Stimulated activated naive B cell treated with anti-CD40 and anti-IgM and Interleukin-4, amounts not matched to agents 10 μg/mL and 1 μg/mL and 100 μg/mL, for 72 hours (primary cell): ENCODE data around the gene CFL1.
"Not testable (repeated sequence)": the region's sequence is repeated elsewhere in the genome, so short reads cannot be mapped to it uniquely, and the experiment has no call there.

Experiments used
- ATAC-seq, 2 donors: fragments of 150-1000 bp; cut with Tn5 transposase; replicated peaks; 2 replicates each; pipeline ENCODE4 v1.10.0; 2021; ENCODE audit warnings: moderate library complexity in 1 of 2
- DNase-seq: peaks from one replicate; pipeline ENCODE4 v3.0.0; 2021
- H3K27ac Mint-ChIP-seq: one replicate; pipeline ENCODE4 v1.8.0; 2022; ENCODE audit warnings: mild to moderate bottlenecking, mixed read lengths
- H3K27me3 Mint-ChIP-seq, 2 donors: one replicate each; pipeline ENCODE4 v1.8.0; 2022; ENCODE audit warnings: mixed read lengths in 2 of 2
- H3K36me3 Mint-ChIP-seq, 2 donors: one replicate each; pipeline ENCODE4 v1.8.0; 2022; ENCODE audit warnings: mixed read lengths in 2 of 2, mild to moderate bottlenecking in 1 of 2
- H3K4me1 Mint-ChIP-seq, 2 donors: one replicate each; pipeline ENCODE4 v1.8.0; 2022; ENCODE audit warnings: mixed read lengths in 2 of 2, mild to moderate bottlenecking in 1 of 2
- H3K4me3 Mint-ChIP-seq, 2 donors: one replicate each; pipeline ENCODE4 v1.8.0; 2022; ENCODE audit warnings: mild to moderate bottlenecking in 2 of 2, mixed read lengths in 2 of 2, moderate library complexity in 1 of 2
- H3K9me3 Mint-ChIP-seq, 2 donors: one replicate each; pipeline ENCODE4 v1.8.0; 2022; ENCODE audit warnings: mixed read lengths in 2 of 2, mild to moderate bottlenecking in 1 of 2

The CFL1 gene

DNA sequence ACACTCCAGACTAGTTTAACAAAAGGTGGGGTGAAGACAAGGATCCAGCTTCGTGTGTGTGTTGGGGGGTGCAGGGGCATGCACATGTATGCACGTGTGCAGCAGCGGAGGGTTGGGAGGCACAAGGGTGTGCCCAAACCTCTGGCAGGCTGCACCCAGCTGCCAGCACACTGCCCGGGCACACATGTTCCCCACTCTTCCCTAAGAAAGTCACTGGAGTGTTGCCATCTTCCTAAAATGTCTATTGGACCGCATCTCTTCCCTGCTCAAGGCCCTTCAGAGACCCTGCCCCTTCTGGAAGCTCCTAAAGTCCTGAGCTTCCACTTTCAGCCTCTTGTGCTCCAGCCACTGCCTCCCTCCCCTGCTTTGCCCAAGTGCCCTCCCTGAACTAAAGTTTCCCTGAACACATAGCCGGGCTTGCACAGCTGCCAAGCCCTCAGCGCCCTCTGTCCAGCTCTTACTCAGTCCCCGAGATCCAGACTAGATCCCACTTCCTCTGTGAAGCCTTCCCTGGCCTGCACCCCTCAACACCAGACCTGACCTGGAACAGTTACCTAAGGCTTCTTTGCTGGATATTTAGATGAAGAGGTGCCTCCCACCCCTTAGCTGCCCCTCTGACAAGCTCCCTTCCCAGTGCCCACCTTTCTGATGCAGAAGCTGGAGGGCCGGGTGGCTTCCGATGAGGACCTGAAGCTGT lies 6.0 kb downstream of the CFL1 start:
- peaks cover 53 to 67% of the 10 kb centered on the region in 2 donors for H3K36me3 Mint-ChIP-seq
- peaks cover 0 to 5% of the 10 kb centered on the region in 2 donors for H3K9me3 Mint-ChIP-seq
- peak overlapping the region; percentile 75 for H3K27ac Mint-ChIP-seq
- ATAC-seq: peak in 1 of 2 donors; percentile 3
- H3K4me1 Mint-ChIP-seq: peaks cover 32 to 45% of the 10 kb centered on the region in 2 donors
- no peak for DNase-seq
- no peaks in the 10 kb centered on the region for H3K27me3 Mint-ChIP-seq
- H3K4me3 Mint-ChIP-seq: peak overlapping the region; percentile 1 to 39

DNA sequence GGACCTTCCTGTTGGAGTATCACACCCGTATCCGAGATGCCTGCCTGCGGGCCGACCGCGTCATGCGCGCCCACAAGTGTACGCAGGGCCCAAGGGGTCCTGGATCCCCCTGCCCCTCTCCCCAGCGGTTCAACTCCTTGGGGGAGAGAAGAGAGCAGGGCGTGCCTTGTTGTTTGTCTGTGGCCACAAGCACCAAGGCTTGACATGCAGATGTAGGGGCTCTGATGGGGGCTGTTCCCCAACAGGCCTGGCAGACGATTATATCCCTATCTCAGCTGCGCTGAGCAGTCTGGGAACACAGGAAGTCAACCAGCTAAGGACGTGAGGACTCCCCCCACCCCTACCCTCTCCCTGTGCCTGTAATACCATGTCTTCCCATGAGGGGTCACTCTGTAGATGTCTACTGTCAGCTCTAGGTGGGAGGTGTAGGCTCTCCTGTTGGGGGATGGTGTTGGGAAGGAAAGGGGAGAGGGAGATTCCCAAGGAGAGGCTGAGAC lies 6.8 kb downstream of the CFL1 start:
- H3K36me3 Mint-ChIP-seq: peaks cover 45 to 58% of the 10 kb centered on the region in 2 donors
- ATAC-seq: peak; percentile 30 to 45
- H3K4me3 Mint-ChIP-seq: peak overlapping the region in 1 of 2 donors; percentile 29

DNA sequence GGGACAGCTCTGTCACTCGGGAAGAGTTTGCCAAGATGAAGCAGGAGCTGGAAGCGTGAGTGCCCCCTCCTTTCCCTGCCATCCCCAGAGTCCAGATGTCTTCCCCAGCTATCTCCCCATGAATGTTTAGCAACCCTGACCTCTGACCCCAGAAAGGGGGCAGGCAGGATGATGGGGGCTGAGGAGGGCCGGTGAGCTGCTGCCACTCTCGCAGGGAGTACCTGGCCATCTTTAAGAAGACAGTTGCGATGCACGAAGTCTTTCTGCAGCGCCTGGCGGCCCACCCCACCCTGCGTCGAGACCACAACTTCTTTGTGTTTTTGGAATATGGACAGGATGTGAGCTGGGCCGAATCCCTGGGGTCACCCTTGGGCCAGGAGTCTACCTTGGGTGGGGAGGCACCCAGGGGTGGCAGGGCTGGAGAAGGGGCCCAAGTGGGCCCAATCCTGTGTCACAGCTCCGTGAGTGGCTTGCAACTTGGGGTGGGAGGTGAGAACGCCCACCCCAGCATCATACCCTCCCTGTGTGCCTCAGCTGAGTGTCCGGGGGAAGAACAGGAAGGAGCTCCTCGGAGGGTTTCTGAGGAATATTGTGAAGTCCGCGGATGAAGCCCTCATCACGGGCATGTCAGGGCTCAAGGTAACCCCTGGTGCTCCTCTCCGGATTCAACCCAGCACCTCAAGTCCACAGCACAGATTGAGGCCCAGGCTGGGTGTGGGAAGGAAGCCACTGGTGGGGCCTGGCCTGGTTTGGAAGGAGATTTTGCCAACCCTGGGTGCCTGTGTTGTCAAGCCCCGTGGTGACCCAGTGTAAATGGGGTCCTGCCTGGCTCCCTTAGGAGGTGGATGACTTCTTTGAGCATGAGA lies 7.5 kb downstream of the CFL1 start:
- peak; percentile 14 to 24 for ATAC-seq
- peak overlapping the region; percentile 59 for H3K27ac Mint-ChIP-seq
- no peak overlapping the region for H3K4me3 Mint-ChIP-seq
- peaks cover 22 to 30% of the 10 kb centered on the region in 2 donors for H3K4me1 Mint-ChIP-seq
- peaks cover 42 to 51% of the 10 kb centered on the region in 2 donors for H3K36me3 Mint-ChIP-seq
- no peaks in the 10 kb centered on the region for H3K27me3 Mint-ChIP-seq
- H3K9me3 Mint-ChIP-seq: peaks cover 0 to 5% of the 10 kb centered on the region in 2 donors
- DNase-seq: no peak

More for the DNA sequence above, 6.8 kb downstream of the CFL1 start:
- Mint-ChIP-seq H3K4me1 (peaks cover 26 to 37% of the 10 kb centered on the region in 2 donors), H3K27me3 (no peaks in the 10 kb centered on the region), H3K9me3 (peaks cover 0 to 5% of the 10 kb centered on the region in 2 donors), H3K27ac (peak overlapping the region; percentile 31)
- no peak for DNase-seq

DNA sequence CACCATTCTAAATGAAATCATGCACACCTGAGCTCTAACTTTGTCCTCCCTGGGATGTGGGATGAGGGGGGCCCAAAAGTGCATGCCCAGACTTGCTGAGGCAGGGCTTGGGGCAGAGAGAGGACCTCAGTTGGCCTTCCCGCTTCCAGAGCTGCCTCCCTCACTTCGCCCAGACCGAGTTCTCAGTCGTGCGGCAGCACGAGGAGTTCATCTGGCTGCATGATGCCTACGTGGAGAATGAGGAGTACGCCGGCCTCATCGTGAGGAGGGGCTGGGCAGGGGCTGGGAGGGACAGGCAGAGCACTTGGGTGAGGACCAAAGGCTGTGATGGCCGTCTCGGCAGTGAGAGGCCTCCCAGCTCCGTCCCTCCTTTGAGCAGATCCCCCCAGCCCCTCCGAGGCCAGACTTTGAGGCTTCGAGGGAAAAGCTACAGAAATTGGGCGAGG lies 8.2 kb downstream of the CFL1 start:
- H3K9me3 Mint-ChIP-seq: peaks cover 0 to 5% of the 10 kb centered on the region in 2 donors
- no peaks in the 10 kb centered on the region for H3K27me3 Mint-ChIP-seq
- ATAC-seq (no peak), DNase-seq (no peak)
- no peak overlapping the region for H3K4me3 Mint-ChIP-seq
- peak overlapping the region; percentile 59 for H3K27ac Mint-ChIP-seq
- H3K4me1 Mint-ChIP-seq: peaks cover 18 to 24% of the 10 kb centered on the region in 2 donors
- H3K36me3 Mint-ChIP-seq: peaks cover 36 to 45% of the 10 kb centered on the region in 2 donors

DNA sequence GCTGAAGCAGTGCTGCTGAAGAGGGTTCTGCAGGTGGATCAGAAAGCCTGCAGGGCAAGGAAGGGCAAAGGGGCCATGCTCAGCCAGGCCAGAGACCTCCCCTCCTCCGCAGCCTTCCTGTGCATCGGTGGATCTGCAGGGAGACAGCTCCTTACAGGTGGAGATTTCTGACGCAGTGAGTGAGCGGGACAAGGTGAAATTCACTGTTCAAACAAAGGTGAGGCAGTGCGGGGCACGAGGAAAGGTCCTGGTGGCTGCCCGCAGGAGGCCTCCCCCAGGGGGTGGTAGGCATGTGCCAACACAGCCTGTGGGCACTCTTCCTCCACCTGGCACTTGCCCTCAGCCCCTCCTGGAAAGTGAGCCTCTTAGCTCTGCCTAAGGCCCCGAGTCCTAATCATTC lies 8.6 kb downstream of the CFL1 start:
- H3K36me3 Mint-ChIP-seq: peaks cover 32 to 41% of the 10 kb centered on the region in 2 donors
- peaks cover 15 to 20% of the 10 kb centered on the region in 2 donors for H3K4me1 Mint-ChIP-seq
- peak overlapping the region; percentile 37 for H3K27ac Mint-ChIP-seq
- no peak for DNase-seq
- H3K9me3 Mint-ChIP-seq: peaks cover 0 to 5% of the 10 kb centered on the region in 2 donors
- H3K27me3 Mint-ChIP-seq: no peaks in the 10 kb centered on the region
- ATAC-seq: no peak
- no peak overlapping the region for H3K4me3 Mint-ChIP-seq

DNA sequence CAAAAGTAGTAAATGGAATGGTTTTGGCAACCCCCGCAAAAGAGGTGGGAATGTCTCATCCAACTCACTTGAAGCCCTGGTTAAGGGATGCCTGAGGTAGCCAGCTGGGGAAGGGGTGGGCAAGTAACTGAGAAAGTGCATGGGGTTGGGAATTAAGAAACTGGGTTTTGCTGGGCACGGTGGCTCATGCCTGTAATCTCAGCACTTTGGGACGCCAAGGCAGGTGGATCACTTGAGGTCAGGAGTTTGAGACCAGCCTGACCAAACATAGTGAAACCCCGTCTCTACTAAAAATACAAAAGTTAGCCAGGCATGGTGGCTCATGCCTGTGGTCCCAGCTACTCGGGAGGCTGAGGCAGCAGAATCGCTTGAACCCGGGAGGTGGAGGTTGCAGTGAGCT lies 9.3 kb downstream of the CFL1 start:
- not testable (repeated sequence) for H3K9me3 Mint-ChIP-seq, DNase-seq, H3K27me3 Mint-ChIP-seq, H3K4me3 Mint-ChIP-seq, H3K27ac Mint-ChIP-seq, ATAC-seq
- Mint-ChIP-seq H3K4me1 (peaks cover 11 to 13% of the 10 kb centered on the region in 2 donors), H3K36me3 (peaks cover 25 to 34% of the 10 kb centered on the region in 2 donors)

DNA sequence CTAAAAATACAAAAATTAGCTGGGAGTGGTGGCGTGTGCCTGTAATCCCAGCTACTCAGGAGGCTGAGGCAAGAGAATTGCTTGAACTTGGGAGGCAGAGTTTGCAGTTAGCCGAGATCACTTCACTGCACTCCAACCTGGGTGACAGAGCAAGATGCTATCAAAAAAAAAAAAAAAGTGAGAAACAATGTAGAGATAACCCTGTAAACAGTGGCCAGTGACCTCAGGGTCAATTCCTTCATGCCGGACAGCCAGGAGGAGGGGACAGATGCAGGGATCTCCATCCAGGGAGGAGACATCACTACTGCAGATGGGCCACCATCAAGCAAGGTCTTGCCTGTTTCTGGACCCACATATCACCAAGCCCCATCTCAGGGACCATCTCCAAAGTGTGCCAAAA lies 10.2 kb downstream of the CFL1 start:
- Mint-ChIP-seq H3K9me3 (peaks cover 0 to 5% of the 10 kb centered on the region in 2 donors), H3K36me3 (peaks cover 19 to 27% of the 10 kb centered on the region in 2 donors), H3K4me3 (no peak overlapping the region), H3K27me3 (no peaks in the 10 kb centered on the region), H3K27ac (no peak overlapping the region), H3K4me1 (peaks cover 6 to 7% of the 10 kb centered on the region in 2 donors)
- DNase-seq (no peak), ATAC-seq (no peak)

DNA sequence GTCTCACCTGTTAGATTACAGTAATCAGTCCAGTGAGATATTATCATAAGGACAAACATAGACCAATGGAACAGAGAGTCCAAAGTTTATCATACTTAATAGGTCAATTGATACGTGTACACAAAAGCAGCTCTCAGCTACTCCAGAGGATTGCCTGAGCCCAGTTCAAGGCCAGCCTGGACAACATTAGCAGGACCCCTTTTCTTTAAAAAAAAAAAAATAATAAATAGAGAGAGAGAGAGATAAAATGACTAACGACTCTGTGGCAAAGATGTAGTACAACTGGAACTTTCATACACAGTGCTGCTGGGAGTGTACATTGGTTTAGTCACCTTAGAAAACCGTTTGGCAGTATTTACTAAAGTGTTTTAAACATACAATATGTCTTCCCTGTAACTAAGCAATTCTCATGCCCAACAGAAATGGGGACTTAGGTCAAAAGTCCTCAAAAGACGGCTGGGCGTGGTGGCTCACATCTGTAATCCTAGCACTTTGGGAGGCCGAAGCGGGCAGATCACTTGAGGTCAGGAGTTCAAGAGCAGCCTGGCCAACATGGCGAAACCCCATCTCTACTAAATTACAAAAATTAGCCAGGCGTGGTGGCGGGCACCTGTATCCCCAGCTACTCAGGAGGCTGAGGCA lies 13.6 kb downstream of the CFL1 start:
- Mint-ChIP-seq H3K4me3 (no peak overlapping the region), H3K27ac (no peak overlapping the region)
- ATAC-seq: no peak

DNA sequence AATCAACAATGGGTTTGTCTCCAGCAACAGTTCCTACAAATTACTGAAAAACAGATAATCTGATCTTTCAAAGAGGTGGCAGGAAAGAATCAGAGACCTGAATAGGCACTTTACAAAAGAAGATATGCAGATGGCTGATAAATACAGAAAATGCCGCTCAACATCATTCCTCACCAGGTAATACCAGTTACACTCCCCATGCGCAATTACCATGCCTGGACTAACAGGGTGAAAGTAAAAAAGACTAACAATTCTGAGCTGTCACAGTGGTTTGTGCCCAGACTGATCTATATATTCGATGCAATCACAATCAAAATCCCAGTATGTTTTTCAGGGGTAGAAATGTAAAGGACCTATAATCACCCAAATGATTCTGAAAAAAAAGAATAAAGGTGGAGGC lies 14.2 kb downstream of the CFL1 start:
- peaks cover 0 to 2% of the 10 kb centered on the region in 2 donors for H3K4me1 Mint-ChIP-seq
- no peak overlapping the region for H3K4me3 Mint-ChIP-seq
- no peak for DNase-seq

More for the DNA sequence above, 13.6 kb downstream of the CFL1 start:
- no peak for DNase-seq
- no peaks in the 10 kb centered on the region for H3K36me3 Mint-ChIP-seq
- H3K27me3 Mint-ChIP-seq: no peaks in the 10 kb centered on the region
- H3K9me3 Mint-ChIP-seq: no peaks in the 10 kb centered on the region
- peaks cover 0 to 2% of the 10 kb centered on the region in 2 donors for H3K4me1 Mint-ChIP-seq

DNA sequence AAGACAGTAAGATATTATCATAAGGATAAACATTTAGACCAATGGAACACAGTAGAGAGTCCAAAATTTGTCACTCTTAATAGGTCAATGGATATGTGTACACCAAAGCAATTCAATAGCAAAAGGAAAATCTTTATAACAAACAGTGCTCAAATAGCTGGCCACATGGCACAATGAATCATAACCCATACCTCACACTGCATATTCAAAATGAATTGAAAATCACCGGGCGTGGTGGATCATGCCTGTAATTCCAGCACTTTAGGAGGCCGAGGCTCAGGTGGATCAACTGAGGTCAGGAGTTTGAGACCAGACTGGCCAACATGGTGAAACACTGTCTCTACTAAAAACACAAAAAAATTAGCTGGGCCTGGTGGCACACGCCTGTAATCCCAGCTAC lies 15.8 kb downstream of the CFL1 start:
- ATAC-seq: no peak
- no peak for DNase-seq
- Mint-ChIP-seq H3K27ac (no peak overlapping the region), H3K9me3 (no peaks in the 10 kb centered on the region), H3K36me3 (no peaks in the 10 kb centered on the region), H3K27me3 (no peaks in the 10 kb centered on the region), H3K4me3 (no peak overlapping the region), H3K4me1 (no peaks in the 10 kb centered on the region)

More for the DNA sequence above, 14.2 kb downstream of the CFL1 start:
- Mint-ChIP-seq H3K27ac (no peak overlapping the region), H3K27me3 (no peaks in the 10 kb centered on the region), H3K9me3 (no peaks in the 10 kb centered on the region), H3K36me3 (no peaks in the 10 kb centered on the region)
- no peak for ATAC-seq

DNA sequence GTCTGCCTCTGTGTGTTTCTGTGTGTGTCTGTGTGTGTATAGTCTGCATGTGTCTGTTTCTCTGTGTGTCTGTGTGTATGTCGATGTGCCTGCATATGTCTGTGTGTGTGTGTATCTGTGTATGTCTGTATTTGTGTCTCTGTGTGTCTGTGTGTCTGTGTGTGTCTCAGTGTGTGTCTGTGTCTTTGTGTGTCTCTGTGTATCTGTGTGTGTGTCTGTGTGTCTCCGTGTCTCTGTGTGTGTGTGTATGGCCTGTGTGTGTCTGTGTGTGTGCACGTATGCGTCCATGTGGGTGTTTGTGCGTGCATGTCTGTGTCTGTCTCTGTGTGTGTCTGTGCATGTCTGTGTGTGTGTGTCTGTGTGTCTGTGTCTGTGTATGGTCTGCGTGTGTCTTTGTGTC lies 23.8 kb downstream of the CFL1 start:
- Mint-ChIP-seq H3K4me1 (peaks cover 19 to 23% of the 10 kb centered on the region in 2 donors), H3K36me3 (no peaks in the 10 kb centered on the region), H3K27ac (no peak overlapping the region), H3K4me3 (no peak overlapping the region), H3K27me3 (peaks cover 0 to 9% of the 10 kb centered on the region in 2 donors), H3K9me3 (peaks cover 4 to 5% of the 10 kb centered on the region in 2 donors)
- ATAC-seq (peak in 1 of 2 donors; percentile 14), DNase-seq (no peak)

DNA sequence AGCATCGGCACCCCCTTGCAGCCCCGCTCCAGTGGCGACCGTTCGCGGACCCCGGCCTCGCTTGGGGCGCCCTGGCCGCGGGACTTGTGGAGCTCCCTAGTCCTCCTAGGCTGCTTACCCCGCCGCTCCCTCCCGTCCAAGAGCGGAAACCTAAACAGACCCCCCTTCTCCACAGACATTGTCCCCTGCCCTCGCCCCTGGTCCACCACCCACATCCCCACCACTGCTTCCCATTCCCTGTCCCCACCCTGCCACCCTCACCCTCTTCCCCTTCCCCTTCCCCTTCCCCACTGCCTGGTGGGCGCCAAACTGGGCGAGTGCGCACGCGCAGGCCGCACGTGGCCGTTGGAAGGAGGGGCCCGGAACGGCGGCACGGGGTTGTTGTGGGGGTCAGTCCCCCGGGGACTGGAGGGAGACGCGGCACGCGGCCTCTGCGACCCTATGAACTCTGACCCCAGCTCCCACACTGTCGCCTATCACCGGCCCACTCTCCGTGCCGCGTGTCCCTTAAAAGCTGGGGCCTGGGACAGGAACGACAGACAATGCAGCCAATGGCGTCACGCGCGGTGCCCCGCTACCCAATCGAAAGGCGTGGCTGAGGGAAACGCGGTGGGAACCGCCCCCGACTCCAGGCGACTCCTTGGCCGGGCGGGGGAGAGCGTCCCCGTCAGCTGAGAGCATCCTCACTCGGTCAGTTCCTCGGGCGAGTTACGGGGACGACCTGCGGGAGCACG lies 24.5 kb downstream of the CFL1 start, which contains the start of gene SNX32:
Gene SNX32, plus strand, starts transcription at position 667 of the 734 bp plus-strand sequence. CDS start 103 bp downstream, outside the sequence.
- peaks cover 0 to 9% of the 10 kb centered on the region in 2 donors for H3K27me3 Mint-ChIP-seq
- DNase-seq (peak; percentile 94), ATAC-seq (peak; percentile 99)
- H3K27ac Mint-ChIP-seq: no peak within 1 kb of the TSS
- H3K36me3 Mint-ChIP-seq: no peaks in the 10 kb centered on the region
- peaks cover 19 to 23% of the 10 kb centered on the region in 2 donors for H3K4me1 Mint-ChIP-seq
- peaks cover 4 to 5% of the 10 kb centered on the region in 2 donors for H3K9me3 Mint-ChIP-seq
- H3K4me3 Mint-ChIP-seq: no peak within 1 kb of the TSS

DNA sequence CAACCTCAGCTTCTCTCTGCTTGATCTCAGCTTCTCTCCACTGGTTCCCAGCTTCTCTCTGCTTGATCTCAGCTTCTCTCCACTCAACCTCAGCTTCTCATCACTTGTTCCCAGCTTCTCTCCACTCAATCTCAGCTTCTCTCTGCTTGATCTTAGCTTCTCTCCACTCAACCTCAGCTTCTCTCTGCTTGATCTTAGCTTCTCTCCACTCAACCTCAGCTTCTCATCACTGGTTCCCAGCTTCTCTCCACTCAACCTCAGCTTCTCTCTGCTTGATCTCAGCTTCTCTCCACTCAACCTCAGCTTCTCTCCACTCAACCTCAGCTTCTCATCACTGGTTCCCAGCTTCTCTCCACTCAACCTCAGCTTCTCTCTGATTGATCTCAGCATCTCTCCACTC lies 25.7 kb downstream of the CFL1 start:
- ATAC-seq, H3K27me3 Mint-ChIP-seq, DNase-seq, H3K9me3 Mint-ChIP-seq, H3K36me3 Mint-ChIP-seq, H3K27ac Mint-ChIP-seq: not testable (repeated sequence)
- Mint-ChIP-seq H3K4me3 (peak overlapping the region; percentile 2 to 10), H3K4me1 (peaks cover 20 to 23% of the 10 kb centered on the region in 2 donors)
